CD4-positive, alpha-beta T cell treated with Interferon alpha-2 for 1 hour (primary cell): ENCODE data around the gene ARHGEF10L.
"Not testable (repeated sequence)": the region's sequence is repeated elsewhere in the genome, so short reads cannot be mapped to it uniquely, and the experiment has no call there.

Experiments
- DNase-seq, 2 donors: peaks; one replicate each; pipeline ENCODE4 v3.0.0-alpha.2; 2020 to 2022

Gene ARHGEF10L

GRCh38 chr1:17721444-17721843 is 181.9 kb downstream of the ARHGEF10L start:
- DNase-seq = no peak

- DNase-seq = no peak
Measured at GRCh38 chr1:17723684-17724083, 184.2 kb downstream of the ARHGEF10L start.

- no peak for DNase-seq
Measured at GRCh38 chr1:17724150-17724549, 184.7 kb downstream of the ARHGEF10L start.

GRCh38 chr1:17725084-17725719 is 185.7 kb downstream of the ARHGEF10L start:
- no peak for DNase-seq

GRCh38 chr1:17725811-17726582 is 186.5 kb downstream of the ARHGEF10L start:
- DNase-seq = no peak

- DNase-seq = no peak
Measured at GRCh38 chr1:17728123-17728712, 188.7 kb downstream of the ARHGEF10L start.

- DNase-seq = no peak
Measured at GRCh38 chr1:17729248-17729647, 189.8 kb downstream of the ARHGEF10L start.

GRCh38 chr1:17729909-17730308 is 190.4 kb downstream of the ARHGEF10L start:
- no peak for DNase-seq

GRCh38 chr1:17731460-17731859 is 192.0 kb downstream of the ARHGEF10L start:
- no peak for DNase-seq

GRCh38 chr1:17732475-17732874 is 193.0 kb downstream of the ARHGEF10L start:
- no peak for DNase-seq

- no peak for DNase-seq
Measured at GRCh38 chr1:17733661-17734060, 194.2 kb downstream of the ARHGEF10L start.

- DNase-seq = no peak
Measured at GRCh38 chr1:17734609-17735008, 195.1 kb downstream of the ARHGEF10L start.

- DNase-seq = no peak
Measured at GRCh38 chr1:17735348-17735747, 195.8 kb downstream of the ARHGEF10L start.

- no peak for DNase-seq
Measured at GRCh38 chr1:17735793-17736192, 196.3 kb downstream of the ARHGEF10L start.

- DNase-seq = no peak
Measured at GRCh38 chr1:17736625-17737024, 197.1 kb downstream of the ARHGEF10L start.

GRCh38 chr1:17739050-17739449 is 199.6 kb downstream of the ARHGEF10L start:
- DNase-seq = no peak

- no peak for DNase-seq
Measured at GRCh38 chr1:17741052-17741451, 201.6 kb downstream of the ARHGEF10L start.

- DNase-seq = no peak
Measured at GRCh38 chr1:17742583-17742982, 203.1 kb downstream of the ARHGEF10L start.

GRCh38 chr1:17743008-17743647 is 203.6 kb downstream of the ARHGEF10L start:
- DNase-seq = no peak

GRCh38 chr1:17743925-17744324 is 204.4 kb downstream of the ARHGEF10L start:
- no peak for DNase-seq

GRCh38 chr1:17744666-17745478 is 205.4 kb downstream of the ARHGEF10L start:
- DNase-seq = no peak

GRCh38 chr1:17745479-17745955 is 206.0 kb downstream of the ARHGEF10L start:
- no peak for DNase-seq

- not testable (repeated sequence) for DNase-seq
Measured at GRCh38 chr1:17746281-17746680, 206.8 kb downstream of the ARHGEF10L start.
